Parathyroid adenoma (tissue), 2 donors: ENCODE data around the gene CST7.
A peak's percentile ranks its signal among the peaks of the same experiment; 100 is the strongest.

Experiments used
- H2AFZ ChIP-seq: fragments of 300-600 bp; sonication (generic); one replicate; pipeline ENCODE4 v1.7.0; 2017; ENCODE audit warnings: antibody characterized with exemption, mild to moderate bottlenecking
- H3K27ac ChIP-seq: fragments of 300-600 bp; sonication (generic); one replicate; pipeline ENCODE4 v1.7.0; 2017
- H3K27me3 ChIP-seq: fragments of 300-600 bp; sonication (generic); one replicate; pipeline ENCODE4 v1.7.0; 2017; ENCODE audit warnings: low read length; ENCODE audit not compliant: control insufficient read depth, insufficient read depth
- H3K36me3 ChIP-seq: fragments of 300-600 bp; sonication (generic); one replicate; pipeline ENCODE4 v1.7.0; 2017; ENCODE audit warnings: low read length; ENCODE audit not compliant: control insufficient read depth, insufficient read depth
- H3K4me1 ChIP-seq: fragments of 300-600 bp; sonication (generic); one replicate; pipeline ENCODE4 v1.7.0; 2017; ENCODE audit warnings: control low read depth
- H3K4me2 ChIP-seq: fragments of 300-600 bp; sonication (generic); one replicate; pipeline ENCODE4 v1.7.0; 2017; ENCODE audit warnings: low read length
- H3K4me3 ChIP-seq: fragments of 300-600 bp; sonication (generic); one replicate; pipeline ENCODE4 v1.7.0; 2017; ENCODE audit warnings: low read depth, low read length
- H3K79me2 ChIP-seq: fragments of 300-600 bp; sonication (generic); one replicate; pipeline ENCODE4 v1.7.0; 2017; ENCODE audit warnings: control low read depth
- H3K9ac ChIP-seq: fragments of 300-600 bp; sonication (generic); one replicate; pipeline ENCODE4 v1.7.0; 2017; ENCODE audit warnings: mild to moderate bottlenecking
- H3K9me3 ChIP-seq: fragments of 300-600 bp; sonication (generic); one replicate; pipeline ENCODE4 v1.7.0; 2017; ENCODE audit warnings: low read length; ENCODE audit not compliant: control insufficient read depth
- TF ChIP-seq, protein P1 (sequence below): fragments of 300-600 bp; sonication (generic); IDR thresholded peaks from one replicate; pipeline ENCODE4 v1.7.0; 2017; ENCODE audit warnings: antibody characterized with exemption, mild to moderate bottlenecking
- donor health status: primary hyperparathyroidism.

CST7 gene

DNA sequence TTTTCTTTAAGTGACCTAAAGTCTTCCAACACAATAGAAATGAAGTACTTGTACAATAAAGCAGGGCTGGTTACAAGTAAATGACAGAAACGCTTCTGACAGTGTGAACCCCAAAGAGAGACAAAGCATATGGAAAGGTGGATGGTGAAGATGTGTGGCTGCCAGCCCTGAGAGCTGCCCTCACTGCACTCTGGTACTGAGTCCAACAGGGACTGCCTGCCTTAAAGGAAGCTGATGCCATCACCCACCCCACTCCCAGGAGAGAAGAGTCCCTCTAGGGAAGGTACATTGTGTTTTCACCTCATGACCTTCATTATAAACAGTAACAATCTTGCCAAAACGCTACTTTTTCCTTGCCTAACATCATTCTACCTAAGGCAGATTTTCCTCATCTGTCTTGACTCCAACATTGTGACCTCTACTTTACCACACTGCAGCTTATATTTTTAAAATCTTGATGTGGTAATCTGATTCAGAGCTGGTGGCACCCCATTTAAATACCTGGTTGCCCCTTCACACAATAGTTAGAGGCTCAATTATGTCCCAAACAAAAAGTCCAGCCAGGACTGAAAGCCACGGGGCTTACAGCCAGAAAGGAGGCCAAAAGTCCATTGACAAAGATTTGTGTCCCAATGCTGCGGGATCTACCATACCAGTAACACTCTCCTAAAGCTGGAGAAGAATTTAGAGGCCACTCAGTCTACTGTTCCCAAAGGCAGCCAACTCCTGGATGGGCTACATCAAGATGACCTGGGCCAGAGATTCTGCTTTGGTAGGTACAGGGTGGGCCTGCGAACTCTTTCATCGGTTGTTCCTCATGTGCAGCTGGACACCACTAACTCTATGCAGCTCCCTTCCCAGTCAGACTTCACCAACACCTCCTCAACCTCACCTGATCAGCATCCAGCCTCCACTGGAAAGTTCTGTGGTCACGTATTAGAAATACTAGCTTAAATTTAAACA, 39.1 kb downstream of the CST7 start:
- Histone ChIP-seq H3K27me3 (no peaks in the 10 kb centered on the region), H3K9me3 (no peaks in the 10 kb centered on the region), H2AFZ (no peak overlapping the region), H3K4me1 (peaks cover 30% of the 10 kb centered on the region), H3K36me3 (no peaks in the 10 kb centered on the region), H3K27ac (no peak overlapping the region), H3K9ac (no peak overlapping the region), H3K4me3 (no peak overlapping the region), H3K79me2 (peaks cover 33% of the 10 kb centered on the region), H3K4me2 (no peak overlapping the region)
- TF ChIP-seq, protein P1, sequence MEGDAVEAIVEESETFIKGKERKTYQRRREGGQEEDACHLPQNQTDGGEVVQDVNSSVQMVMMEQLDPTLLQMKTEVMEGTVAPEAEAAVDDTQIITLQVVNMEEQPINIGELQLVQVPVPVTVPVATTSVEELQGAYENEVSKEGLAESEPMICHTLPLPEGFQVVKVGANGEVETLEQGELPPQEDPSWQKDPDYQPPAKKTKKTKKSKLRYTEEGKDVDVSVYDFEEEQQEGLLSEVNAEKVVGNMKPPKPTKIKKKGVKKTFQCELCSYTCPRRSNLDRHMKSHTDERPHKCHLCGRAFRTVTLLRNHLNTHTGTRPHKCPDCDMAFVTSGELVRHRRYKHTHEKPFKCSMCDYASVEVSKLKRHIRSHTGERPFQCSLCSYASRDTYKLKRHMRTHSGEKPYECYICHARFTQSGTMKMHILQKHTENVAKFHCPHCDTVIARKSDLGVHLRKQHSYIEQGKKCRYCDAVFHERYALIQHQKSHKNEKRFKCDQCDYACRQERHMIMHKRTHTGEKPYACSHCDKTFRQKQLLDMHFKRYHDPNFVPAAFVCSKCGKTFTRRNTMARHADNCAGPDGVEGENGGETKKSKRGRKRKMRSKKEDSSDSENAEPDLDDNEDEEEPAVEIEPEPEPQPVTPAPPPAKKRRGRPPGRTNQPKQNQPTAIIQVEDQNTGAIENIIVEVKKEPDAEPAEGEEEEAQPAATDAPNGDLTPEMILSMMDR, result no peak

DNA sequence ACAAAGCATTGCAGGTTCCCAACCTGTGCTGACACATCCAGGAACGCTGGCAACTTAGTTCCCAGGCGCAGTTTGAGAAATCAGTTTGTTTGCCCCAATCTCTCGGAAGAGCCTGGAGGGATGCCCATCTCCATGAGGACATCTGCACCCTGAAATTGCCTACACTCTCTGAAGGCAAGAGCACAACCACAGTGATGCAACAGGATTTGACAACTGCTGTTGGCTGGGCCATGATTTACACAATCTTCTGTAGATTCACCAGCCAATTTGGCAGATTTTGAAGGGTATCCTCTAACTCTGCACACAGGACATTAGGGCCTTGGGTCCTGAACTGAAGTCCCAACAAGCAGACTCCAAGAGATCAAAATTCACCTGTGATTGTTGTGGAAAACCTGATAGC, 40.1 kb downstream of the CST7 start:
- Histone ChIP-seq H3K4me3 (no peak overlapping the region), H3K27me3 (no peaks in the 10 kb centered on the region), H2AFZ (no peak overlapping the region), H3K4me1 (peaks cover 38% of the 10 kb centered on the region), H3K4me2 (no peak overlapping the region), H3K9me3 (no peaks in the 10 kb centered on the region), H3K9ac (no peak overlapping the region), H3K27ac (no peak overlapping the region), H3K36me3 (no peaks in the 10 kb centered on the region), H3K79me2 (peaks cover 33% of the 10 kb centered on the region)
- TF ChIP-seq, protein P1, result no peak

DNA sequence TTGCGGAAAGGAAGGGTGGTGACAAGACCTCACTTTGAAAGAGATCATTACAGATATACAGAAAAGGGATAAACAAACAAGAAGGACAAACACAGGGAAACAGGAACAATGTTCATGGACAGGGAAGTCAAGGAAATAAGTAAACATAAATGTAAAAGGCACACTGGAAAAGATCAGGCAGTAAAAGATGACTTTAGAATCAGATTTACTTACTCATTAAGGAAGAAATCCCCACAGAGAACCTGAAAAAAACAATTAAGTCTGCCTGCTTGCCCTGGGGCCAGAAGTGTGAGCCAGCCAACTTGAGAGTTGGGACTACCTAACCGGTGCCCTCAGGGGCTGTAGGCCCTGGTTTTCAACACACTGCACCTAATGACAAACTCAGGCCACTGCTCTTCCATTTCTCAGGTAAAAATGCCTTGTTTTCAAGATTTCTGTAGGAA, 41.8 kb downstream of the CST7 start:
- peaks cover 30% of the 10 kb centered on the region for H3K79me2 ChIP-seq
- H3K9ac ChIP-seq, result no peak overlapping the region
- no peak overlapping the region for H3K27ac ChIP-seq
- H3K4me2 ChIP-seq, result no peak overlapping the region
- no peaks in the 10 kb centered on the region for H3K9me3 ChIP-seq
- peaks cover 33% of the 10 kb centered on the region for H3K4me1 ChIP-seq
- TF ChIP-seq, protein P1, result no peak
- H3K27me3 ChIP-seq, result no peaks in the 10 kb centered on the region
- no peak overlapping the region for H2AFZ ChIP-seq
- H3K4me3 ChIP-seq, result no peak overlapping the region
- H3K36me3 ChIP-seq, result no peaks in the 10 kb centered on the region

DNA sequence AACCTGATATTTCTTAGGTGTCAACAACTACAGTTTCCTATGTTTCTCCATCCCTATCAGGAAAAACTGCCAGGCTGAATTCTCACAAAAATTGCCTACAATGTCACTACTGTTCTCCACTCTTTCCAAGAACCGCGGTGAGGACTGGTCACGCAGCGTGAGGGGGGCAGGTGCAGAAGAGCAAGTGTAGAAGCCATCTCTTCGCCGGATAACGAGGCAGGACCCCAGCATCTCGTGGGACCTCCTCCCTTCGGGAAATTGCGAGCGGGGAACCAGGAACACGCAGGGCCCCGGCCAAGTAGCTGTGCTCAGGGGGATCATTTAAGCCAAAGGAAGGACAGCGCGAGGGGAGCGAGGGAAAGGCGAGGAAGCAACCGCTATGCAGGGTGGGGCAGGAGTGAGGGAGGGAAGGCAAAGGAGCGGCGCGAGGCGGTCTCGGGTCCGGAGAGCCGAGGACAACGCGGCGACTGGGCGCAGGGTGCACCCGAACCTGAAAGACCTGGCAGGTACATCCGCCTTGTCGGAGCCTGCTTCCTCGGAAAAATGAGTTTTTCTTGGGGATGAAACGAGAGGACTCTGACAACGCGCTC, 42.9 kb downstream of the CST7 start:
- Histone ChIP-seq H3K27me3 (no peaks in the 10 kb centered on the region), H3K27ac (peak overlapping the region; percentile 94), H3K79me2 (peaks cover 30% of the 10 kb centered on the region), H3K4me2 (peak overlapping the region; percentile 86), H3K4me3 (peak overlapping the region; percentile 64), H3K4me1 (peaks cover 24% of the 10 kb centered on the region), H3K9me3 (no peaks in the 10 kb centered on the region), H3K9ac (peak overlapping the region; percentile 70), H3K36me3 (no peaks in the 10 kb centered on the region), H2AFZ (peak overlapping the region; percentile 90)
- TF ChIP-seq, protein P1, result no peak
